22Rv1 (cell line): ENCODE data around the gene C1orf56.

Experiments
- H3K27ac ChIP-seq: fragments of 450-650 bp; 2 replicates; pipeline ENCODE4 v1.5.1; 2017
- CTCF ChIP-seq: fragments of 450-650 bp; IDR thresholded peaks from 2 replicates; pipeline ENCODE4 v1.5.1; 2017; ENCODE audit warnings: mild to moderate bottlenecking
- ZFX ChIP-seq: fragments of 450-650 bp; IDR thresholded peaks from 2 replicates; pipeline ENCODE4 v1.6.1; 2017; ENCODE audit warnings: antibody characterized with exemption, borderline replicate concordance

C1orf56 gene

GRCh38 chr1:151002611-151003010 lies 44.9 kb upstream of the C1orf56 start:
- H3K27ac ChIP-seq = no peak overlapping the region
- TF ChIP-seq ZFX (no peak), CTCF (no peak)

GRCh38 chr1:151003180-151003579 lies 44.4 kb upstream of the C1orf56 start:
- TF ChIP-seq CTCF (no peak), ZFX (no peak)
- no peak overlapping the region for H3K27ac ChIP-seq

- H3K27ac ChIP-seq = peak overlapping the region; percentile 84
- TF ChIP-seq CTCF (no peak), ZFX (no peak)
These were observed 41.7 kb upstream of the C1orf56 start for GRCh38 chr1:151005729-151006319.

- peak within 1 kb of the TSS; percentile 84 for H3K27ac ChIP-seq
- TF ChIP-seq ZFX (no peak), CTCF (peak; percentile 70)
These were observed 41.1 kb upstream of the C1orf56 start, which contains the start of gene MINDY1 for GRCh38 chr1:151006327-151007052. TSS of gene MINDY1 (minus strand) at chr1:151006902. CDS start at chr1:151002617, 4,285 bp downstream.

GRCh38 chr1:151007853-151008243 lies 39.7 kb upstream of the C1orf56 start:
- H3K27ac ChIP-seq = peak overlapping the region; percentile 84
- TF ChIP-seq ZFX (no peak), CTCF (no peak)

GRCh38 chr1:151008244-151009205 lies 39.0 kb upstream of the C1orf56 start, which contains the start of gene PRUNE1:
TSS of gene PRUNE1 (plus strand) at chr1:151008449. CDS start at chr1:151008633, 184 bp downstream.
- TF ChIP-seq CTCF (no peak), ZFX (no peak)
- peak within 1 kb of the TSS; percentile 84 for H3K27ac ChIP-seq
